Measurements from ENCODE around the gene MECR. TPM values are rescaled to one million over a fixed set of nuclear protein-coding genes. Genes with fewer than 3 reads are reported as not detected.

The MECR gene
- total RNA-seq, 4 donors from 2014 or later, result 14.3 to 29.4 (median 16.1) TPM

GRCh38 chr1:29208442-29208841 lies 22.3 kb downstream of the MECR start:
- no peak for DNase-seq
- no peaks in the 10 kb centered on the region for H3K27me3 ChIP-seq
- no peaks in the 10 kb centered on the region for H3K9me3 ChIP-seq
- no peaks in the 10 kb centered on the region for H3K4me1 ChIP-seq
- TF ChIP-seq POLR2A (IDR thresholded peaks at IDR 0.05) (no peak), CTCF (IDR thresholded peaks at IDR 0.05) (no peak)
- intact Hi-C loops (cut with DNase I), result loop anchor here (10.0 kb wide), 1 partner anchor 164 kb away; no protein-coding TSS in a partner anchor
- H3K4me3 ChIP-seq, result no peak overlapping the region
- H3K27ac ChIP-seq, result no peak overlapping the region
- H3K36me3 ChIP-seq, result peaks cover 0 to 76% (median 5%) of the 10 kb centered on the region in 3 donors
- 76% methylated on average over 4 of the region's 4 CpGs for WGBS, 2 donors

- intact Hi-C loops (cut with DNase I), result loop anchor here (5.0 to 10.0 kb wide), 2 partner anchors 158 to 320 kb away; no protein-coding TSS in a partner anchor
- no peaks in the 10 kb centered on the region for H3K9me3 ChIP-seq
- no peak overlapping the region for H3K4me3 ChIP-seq
- WGBS, 2 donors, result 16 to 19% methylated on average over 8 to 13 of the region's 14 CpGs
- H3K27me3 ChIP-seq, result no peaks in the 10 kb centered on the region
- peaks cover 9 to 24% (median 10%) of the 10 kb centered on the region in 3 donors for H3K4me1 ChIP-seq
- H3K27ac ChIP-seq, result peak overlapping the region; percentile 77 to 89 (median 86)
- peak; percentile 73 for DNase-seq
- H3K36me3 ChIP-seq, result peaks cover 0 to 76% (median 7%) of the 10 kb centered on the region in 3 donors
- TF ChIP-seq POLR2A (IDR thresholded peaks at IDR 0.05) (no peak), CTCF (IDR thresholded peaks at IDR 0.05) (peak; percentile 96 to 99 (median 98))
Measured at GRCh38 chr1:29202584-29203340, 28.0 kb downstream of the MECR start.

GRCh38 chr1:29202053-29202452 lies 28.7 kb downstream of the MECR start:
- no peak for DNase-seq
- Histone ChIP-seq H3K9me3 (no peaks in the 10 kb centered on the region), H3K27ac (peak overlapping the region; percentile 77 to 89 (median 86)), H3K4me3 (no peak overlapping the region), H3K4me1 (peaks cover 9 to 24% (median 10%) of the 10 kb centered on the region in 3 donors), H3K36me3 (peaks cover 0 to 81% (median 7%) of the 10 kb centered on the region in 3 donors), H3K27me3 (no peaks in the 10 kb centered on the region)
- intact Hi-C loops (cut with DNase I), result loop anchor here (5.0 to 10.0 kb wide), 2 partner anchors 157 to 320 kb away; no protein-coding TSS in a partner anchor
- TF ChIP-seq POLR2A (IDR thresholded peaks at IDR 0.05) (no peak), CTCF (IDR thresholded peaks at IDR 0.05) (no peak)
- WGBS, 2 donors, result 43% methylated on average over 1 of the region's 1 CpG; no CpG with 5 or more reads in 1 of the 2 donors

- no peaks in the 10 kb centered on the region for H3K27me3 ChIP-seq
- 81 to 93% methylated on average over 6 of the region's 6 CpGs for WGBS, 2 donors
- peaks cover 0 to 81% (median 7%) of the 10 kb centered on the region in 3 donors for H3K36me3 ChIP-seq
- H3K4me3 ChIP-seq, result no peak overlapping the region
- no peak for DNase-seq
- no peak for TF ChIP-seq CTCF (IDR thresholded peaks at IDR 0.05)
- TF ChIP-seq POLR2A (IDR thresholded peaks at IDR 0.05), result no peak
- no peaks in the 10 kb centered on the region for H3K9me3 ChIP-seq
- intact Hi-C loops (cut with DNase I), result loop anchor here (5.0 to 10.0 kb wide), 2 partner anchors 157 to 319 kb away; no protein-coding TSS in a partner anchor
- H3K27ac ChIP-seq, result peak overlapping the region; percentile 77 to 89 (median 86)
- H3K4me1 ChIP-seq, result peaks cover 9 to 24% (median 10%) of the 10 kb centered on the region in 3 donors
Measured at GRCh38 chr1:29201595-29202051, 29.1 kb downstream of the MECR start.

Data from esophagus squamous epithelium (tissue), 5 donors.